K562 (cell line): ENCODE data around the gene ACADVL. TPM values are rescaled to one million over a fixed set of nuclear protein-coding genes. Genes with fewer than 3 reads are reported as not detected.

Source experiments
- ATAC-seq: fragments of 200-7000 bp; cut with Tn5 transposase; 3 replicates; pipeline ENCODE4 v1.9.1; 2020; ENCODE audit warnings: moderate library complexity
- BruUV-seq: library from RNA; stranded (reverse); fragments of 400-500 nt; replicated peaks from 2 replicates; lab custom pipeline; 2021; lab: Mats Ljungman, UMichigan
- CTCF ChIA-PET: fragments of 300-600 bp; formaldehyde crosslinking; extraction: SDS; loops from one replicate; lab custom pipeline; 2021; ENCODE audit warnings: low intra/inter-chr PET ratio; lab: Yijun Ruan, JAX
- POLR2A ChIA-PET: fragments of 300-600, 350-650 bp; sonication (Branson Sonifier 250); formaldehyde crosslinking; extraction: SDS; loops from one replicate; lab custom pipeline; 2021; ENCODE audit warnings: antibody characterized with exemption, inconsistent platforms; lab: Yijun Ruan, JAX
- DNase-seq, 4 experiments: peaks; one replicate each; pipeline versions ENCODE4 v3.0.0 to v3.0.0-alpha.2; 2011 to 2018; ENCODE audit warnings: low spot score in 3 of 4, mixed read lengths in 3 of 4; ENCODE audit errors: extremely low read depth in 1 of 4
- FAIRE-seq: peaks from 2 replicates; lab custom pipeline; 2011; peaks lifted over from hg19 to GRCh38; lab: Jason Lieb, UNC
- H2AFZ ChIP-seq: 2 replicates; pipeline ENCODE4 v1.6.0; 2011; ENCODE audit warnings: low read depth, low read length, control low read depth, inconsistent platforms
- H3K27ac ChIP-seq: fragments of 200-600 bp; 3 replicates; pipeline ENCODE4 v1.8.0; 2011; ENCODE audit warnings: low read depth, mild to moderate bottlenecking, control low read depth, inconsistent platforms, low read length, moderate library complexity, mixed read lengths; ENCODE audit errors: extremely low read depth
- H3K27me3 ChIP-seq, 2 experiments: fragments of 300-600 bp in 1 of 2; 2 replicates in 1 of 2; 3 replicates in 1 of 2; pipeline versions ENCODE4 v1.6.0 to v1.8.0; 2011; ENCODE audit warnings: inconsistent platforms in 2 of 2, low read length in 2 of 2, mild to moderate bottlenecking in 1 of 2, mixed read lengths in 1 of 2, moderate library complexity in 1 of 2; ENCODE audit not compliant: control insufficient read depth in 2 of 2, insufficient read depth in 2 of 2
- H3K36me3 ChIP-seq: fragments of 300-600 bp; 3 replicates; pipeline ENCODE4 v1.8.0; 2011; ENCODE audit warnings: mild to moderate bottlenecking, low read length, inconsistent platforms; ENCODE audit not compliant: control insufficient read depth, insufficient read depth
- H3K4me1 ChIP-seq, 2 experiments: fragments of 200-600 bp in 1 of 2; replicated peaks in 1 of 2; 2 replicates in 1 of 2; 3 replicates in 1 of 2; pipeline versions ENCODE4 v1.5.1 to v1.8.0; 2011; ENCODE audit warnings: inconsistent platforms in 2 of 2, low read length in 2 of 2, mild to moderate bottlenecking in 1 of 2, mixed read lengths in 1 of 2, moderate library complexity in 1 of 2; ENCODE audit not compliant: control insufficient read depth in 2 of 2, insufficient read depth in 2 of 2
- H3K4me2 ChIP-seq: 2 replicates; pipeline ENCODE4 v1.6.1; 2011; ENCODE audit warnings: low read length, control low read depth, inconsistent platforms, mixed read lengths; ENCODE audit not compliant: insufficient read depth
- H3K4me3 ChIP-seq: fragments of 200-600 bp; sonication (generic), shearing (Covaris generic); 2 replicates; pipeline ENCODE4 v1.5.1; 2016; ENCODE audit warnings: control low read depth, inconsistent platforms
- H3K79me2 ChIP-seq: fragments of 200-600 bp; 3 replicates; pipeline ENCODE4 v1.8.0; 2011; ENCODE audit warnings: low read length, inconsistent platforms; ENCODE audit not compliant: control insufficient read depth, insufficient read depth
- H3K9ac ChIP-seq, 2 experiments: 2 replicates each; pipeline versions ENCODE4 v1.6.0 to v1.6.1; 2011; ENCODE audit warnings: low read depth in 2 of 2, low read length in 2 of 2, control low read depth in 1 of 2, inconsistent platforms in 1 of 2, mild to moderate bottlenecking in 1 of 2, mixed read lengths in 1 of 2; ENCODE audit not compliant: insufficient read depth in 1 of 2
- H3K9me1 ChIP-seq: one replicate; pipeline ENCODE4 v1.6.0; 2011; ENCODE audit warnings: inconsistent platforms, mild to moderate bottlenecking, low read length, moderate library complexity; ENCODE audit not compliant: control insufficient read depth, insufficient read depth
- H3K9me3 ChIP-seq: replicated peaks from 2 replicates; pipeline ENCODE4 v1.5.1; 2011; ENCODE audit warnings: low read depth, low read length, inconsistent platforms; ENCODE audit not compliant: control insufficient read depth, insufficient read depth
- H4K20me1 ChIP-seq: replicated peaks from 2 replicates; pipeline ENCODE4 v1.6.1; 2011; ENCODE audit warnings: low read length, inconsistent platforms, mixed read lengths; ENCODE audit not compliant: control insufficient read depth, insufficient read depth
- CBFA2T2 ChIP-seq: fragments of 450-650 bp; conservative IDR thresholded peaks from 2 replicates; pipeline ENCODE4 v1.6.1; 2017; ENCODE audit warnings: mild to moderate bottlenecking
- CBX3 ChIP-seq, 2 experiments: IDR thresholded peaks; 1 replicate in 1 of 2; 2 replicates in 1 of 2; pipeline ENCODE4 v1.6.1; 2012; ENCODE audit warnings: inconsistent platforms in 2 of 2, low read length in 2 of 2, borderline replicate concordance in 1 of 2, control low read depth in 1 of 2
- ETV1 ChIP-seq: fragments of 450-650 bp; conservative IDR thresholded peaks from 2 replicates; pipeline ENCODE4 v1.6.1; 2016; ENCODE audit warnings: missing genetic modification characterization, control low read depth, low read depth, missing compliant biosample characterization
- MAFK ChIP-seq: IDR thresholded peaks from 2 replicates; pipeline ENCODE4 v1.6.1; 2011; ENCODE audit warnings: low read length, improper control_type of control experiment
- MEIS2 ChIP-seq: fragments of 450-650 bp; IDR thresholded peaks from 2 replicates; pipeline ENCODE4 v1.6.1; 2014; ENCODE audit warnings: mild to moderate bottlenecking; ENCODE audit not compliant: partially characterized antibody
- POLR3G ChIP-seq: IDR thresholded peaks from 2 replicates; pipeline ENCODE4 v1.6.1; 2011; ENCODE audit not compliant: insufficient read length, insufficient replicate concordance; ENCODE audit errors: extremely low read depth
- RBM25 ChIP-seq: fragments of 200-400 bp; formaldehyde crosslinking; IDR thresholded peaks from 2 replicates; pipeline ENCODE4 v1.6.1; 2018; ENCODE audit warnings: low read length, low read depth, moderate library complexity; ENCODE audit not compliant: severe bottlenecking
- SIN3B ChIP-seq: fragments of 450-650 bp; IDR thresholded peaks from 2 replicates; pipeline ENCODE4 v1.6.1; 2017; ENCODE audit warnings: low read depth, mild to moderate bottlenecking, moderate library complexity
- SRF ChIP-seq, 2 experiments: fragments of 250-450, 450-650 bp in 1 of 2; sonication (Bioruptor Pico) in 1 of 2; sonication (generic) in 1 of 2; formaldehyde crosslinking; IDR thresholded peaks; 2 replicates each; pipeline versions ENCODE4 v1.5.0 to v1.5.1; 2020 to 2022; ENCODE audit warnings: mild to moderate bottlenecking in 1 of 2, missing genetic modification reagents in 1 of 2
- ZNF695 ChIP-seq: fragments of 450-650 bp; formaldehyde crosslinking; IDR thresholded peaks from 2 replicates; pipeline ENCODE4 v1.4.0; 2020; ENCODE audit warnings: mild to moderate bottlenecking, moderate library complexity
- WGBS: fragments of 100-300 bp; shearing (Covaris generic); methylation state at CpG from one replicate; pipeline ENCODE4 v1.1.6; 2016; ENCODE audit warnings: low coverage, mixed read lengths; ENCODE audit not compliant: insufficient coverage; ENCODE audit errors: missing lambda C conversion rate; 5-methylcytosine and 5-hydroxymethylcytosine counted together
- in situ Hi-C: fragments of 300-500 bp; cut with MboI; formaldehyde crosslinking; loops from 4 replicates; pipeline ENCODE4 v1.15.0; 2018; ENCODE audit warnings: inconsistent platforms, mixed read lengths
- intact Hi-C: fragments of 100-400 bp; cut with micrococcal nuclease; formaldehyde crosslinking; loops from 2 replicates; pipeline ENCODE4 v1.14.2; 2022
- polyA plus RNA-seq, 8 experiments: library from polyadenylated mRNA; depleted of rRNA in 4 of 8; stranded (reverse) in 5 of 8; unstranded in 3 of 8; fragments of >200 nt; fragmentation: Nextera tagmentation in 2 of 8; fragmentation: Illumina TruSeq in 1 of 8; extraction: Ambion mirVana in 2 of 8; extraction: Trizol in 1 of 8; gene quantifications; 2 replicates each; pipeline versions ENCODE4 v1.2.1 to v1.2.3, GENCODE V29; 2011 to 2014; ENCODE audit warnings: inconsistent platforms in 1 of 8, missing spikeins in 1 of 8
- total RNA-seq, 7 experiments: library from RNA; depleted of rRNA in 6 of 7; stranded (reverse); fragments of >200 nt in 6 of 7; fragmentation: Illumina TruSeq in 2 of 7; extraction: Trizol in 2 of 7; gene quantifications; 2 replicates each; pipeline versions ENCODE4 v1.2.1 to v1.2.3, GENCODE V29; 2011 to 2021; ENCODE audit warnings: low replicate concordance in 1 of 7
- TF ChIP-seq, protein P1 (sequence below): fragments of 200-800 bp; sonication (Bioruptor generic); IDR thresholded peaks from 2 replicates; pipeline ENCODE4 v1.6.1; 2017; ENCODE audit warnings: missing genetic modification characterization, missing compliant biosample characterization
- TF ChIP-seq, protein P2 (sequence below): fragments of 450-650 bp; IDR thresholded peaks from 2 replicates; pipeline ENCODE4 v1.6.1; 2016
- TF ChIP-seq, protein P3 (sequence below): sonication (generic); IDR thresholded peaks from 2 replicates; pipeline ENCODE4 v1.6.1; 2016
- TF ChIP-seq, protein P4 (sequence below), 2 experiments: IDR thresholded peaks in 1 of 2; conservative IDR thresholded peaks in 1 of 2; 2 replicates each; pipeline ENCODE4 v1.6.1; 2016; ENCODE audit warnings: low read depth in 2 of 2, mild to moderate bottlenecking in 1 of 2, missing compliant biosample characterization in 1 of 2, missing genetic modification characterization in 1 of 2, moderate library complexity in 1 of 2

The ACADVL gene
- total and polyA plus RNA-seq, 9 of the 15 experiments (the other 6 are each of a cell fraction or from before 2014, with no cell fraction given) = 25.5 to 449 (median 214) TPM

DNA sequence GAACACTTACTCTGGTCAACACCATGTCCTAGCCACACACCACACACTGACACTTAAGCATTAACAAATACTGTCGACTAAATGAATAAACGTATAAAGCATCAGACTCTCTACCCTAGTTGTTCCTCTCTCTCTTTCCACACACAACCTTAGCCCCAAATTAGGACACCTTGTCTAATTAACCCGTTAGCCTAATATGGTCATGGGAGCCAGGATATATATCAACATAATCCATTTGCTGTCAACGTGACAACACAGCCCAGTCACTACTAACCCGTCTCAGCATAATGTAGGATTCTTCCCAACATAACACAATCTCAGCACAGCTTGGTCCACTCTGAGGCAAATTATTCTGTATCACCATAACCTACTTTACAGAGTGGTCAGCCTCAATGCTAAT, 12.4 kb downstream of the ACADVL start:
- BruUV-seq = TSS peak; percentile 17
- peaks cover 4% of the 10 kb centered on the region for H3K9me1 ChIP-seq
- ATAC-seq (no peak), DNase-seq (no peak), FAIRE-seq (peak; percentile 23)
- H3K9me3 ChIP-seq = no peaks in the 10 kb centered on the region
- H3K27ac ChIP-seq = peak overlapping the region; percentile 46; the same call in 2 of the 3 replicates
- peak overlapping the region; percentile 73 for H3K4me3 ChIP-seq
- 13% methylated on average over 5 of the region's 5 CpGs for WGBS
- in situ Hi-C loops = no loop called here
- peaks cover 7% of the 10 kb centered on the region for H4K20me1 ChIP-seq
- H3K9ac ChIP-seq = peak overlapping the region in 1 of 2 experiments; percentile 45; a peak in 3 of 4 replicates
- peaks cover 71% of the 10 kb centered on the region; the same call in 2 of the 3 replicates for H3K36me3 ChIP-seq
- intact Hi-C loops = no loop called here
- H3K79me2 ChIP-seq = peaks cover 66% of the 10 kb centered on the region
- no peak overlapping the region for H2AFZ ChIP-seq
- H3K27me3 ChIP-seq = no peaks in the 10 kb centered on the region
- peaks cover 25 to 30% of the 10 kb centered on the region in 2 experiments; a peak in 4 of 5 replicates for H3K4me1 ChIP-seq
- CTCF ChIA-PET = no interaction called here
- peak overlapping the region; percentile 81 for H3K4me2 ChIP-seq
- POLR2A ChIA-PET = interaction anchor here (6.6 kb wide), 1 partner anchor 10 kb away, joined by 73 read pairs; the partner anchor contains the start of genes ACADVL and DLG4
- TF ChIP-seq ZNF695 (CRISPR knock-in tag) (no peak), CBX3 (IDR thresholded peaks at IDR 0.05; ENCODE audit: borderline replicate concordance in 1 of 2, low read length in 2 of 2) (no peak), MEIS2 (peak; percentile 90), CBFA2T2 (no peak), POLR3G (no peak), ETV1 (tag) (no peak), SIN3B (no peak), RBM25 (no peak), MAFK (no peak), SRF (CRISPR knock-in tag; IDR thresholded peaks at IDR 0.05) (peak; percentile 80 to 97; a peak in 3 of 4 replicates)
- TF ChIP-seq, protein P1, sequence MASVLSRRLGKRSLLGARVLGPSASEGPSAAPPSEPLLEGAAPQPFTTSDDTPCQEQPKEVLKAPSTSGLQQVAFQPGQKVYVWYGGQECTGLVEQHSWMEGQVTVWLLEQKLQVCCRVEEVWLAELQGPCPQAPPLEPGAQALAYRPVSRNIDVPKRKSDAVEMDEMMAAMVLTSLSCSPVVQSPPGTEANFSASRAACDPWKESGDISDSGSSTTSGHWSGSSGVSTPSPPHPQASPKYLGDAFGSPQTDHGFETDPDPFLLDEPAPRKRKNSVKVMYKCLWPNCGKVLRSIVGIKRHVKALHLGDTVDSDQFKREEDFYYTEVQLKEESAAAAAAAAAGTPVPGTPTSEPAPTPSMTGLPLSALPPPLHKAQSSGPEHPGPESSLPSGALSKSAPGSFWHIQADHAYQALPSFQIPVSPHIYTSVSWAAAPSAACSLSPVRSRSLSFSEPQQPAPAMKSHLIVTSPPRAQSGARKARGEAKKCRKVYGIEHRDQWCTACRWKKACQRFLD (CRISPR knock-in tag) = 0 out of 2 replicates have a peak, but pooled peaks have one; percentile 15
- TF ChIP-seq, protein P2, sequence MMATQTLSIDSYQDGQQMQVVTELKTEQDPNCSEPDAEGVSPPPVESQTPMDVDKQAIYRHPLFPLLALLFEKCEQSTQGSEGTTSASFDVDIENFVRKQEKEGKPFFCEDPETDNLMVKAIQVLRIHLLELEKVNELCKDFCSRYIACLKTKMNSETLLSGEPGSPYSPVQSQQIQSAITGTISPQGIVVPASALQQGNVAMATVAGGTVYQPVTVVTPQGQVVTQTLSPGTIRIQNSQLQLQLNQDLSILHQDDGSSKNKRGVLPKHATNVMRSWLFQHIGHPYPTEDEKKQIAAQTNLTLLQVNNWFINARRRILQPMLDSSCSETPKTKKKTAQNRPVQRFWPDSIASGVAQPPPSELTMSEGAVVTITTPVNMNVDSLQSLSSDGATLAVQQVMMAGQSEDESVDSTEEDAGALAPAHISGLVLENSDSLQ = peak; percentile 68
- TF ChIP-seq, protein P3, sequence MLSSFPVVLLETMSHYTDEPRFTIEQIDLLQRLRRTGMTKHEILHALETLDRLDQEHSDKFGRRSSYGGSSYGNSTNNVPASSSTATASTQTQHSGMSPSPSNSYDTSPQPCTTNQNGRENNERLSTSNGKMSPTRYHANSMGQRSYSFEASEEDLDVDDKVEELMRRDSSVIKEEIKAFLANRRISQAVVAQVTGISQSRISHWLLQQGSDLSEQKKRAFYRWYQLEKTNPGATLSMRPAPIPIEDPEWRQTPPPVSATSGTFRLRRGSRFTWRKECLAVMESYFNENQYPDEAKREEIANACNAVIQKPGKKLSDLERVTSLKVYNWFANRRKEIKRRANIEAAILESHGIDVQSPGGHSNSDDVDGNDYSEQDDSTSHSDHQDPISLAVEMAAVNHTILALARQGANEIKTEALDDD = 0 out of 2 replicates have a peak, but pooled peaks have one; percentile 37
- TF ChIP-seq, protein P4, sequence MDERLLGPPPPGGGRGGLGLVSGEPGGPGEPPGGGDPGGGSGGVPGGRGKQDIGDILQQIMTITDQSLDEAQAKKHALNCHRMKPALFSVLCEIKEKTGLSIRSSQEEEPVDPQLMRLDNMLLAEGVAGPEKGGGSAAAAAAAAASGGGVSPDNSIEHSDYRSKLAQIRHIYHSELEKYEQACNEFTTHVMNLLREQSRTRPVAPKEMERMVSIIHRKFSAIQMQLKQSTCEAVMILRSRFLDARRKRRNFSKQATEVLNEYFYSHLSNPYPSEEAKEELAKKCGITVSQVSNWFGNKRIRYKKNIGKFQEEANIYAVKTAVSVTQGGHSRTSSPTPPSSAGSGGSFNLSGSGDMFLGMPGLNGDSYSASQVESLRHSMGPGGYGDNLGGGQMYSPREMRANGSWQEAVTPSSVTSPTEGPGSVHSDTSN (CRISPR knock-in tag; IDR thresholded peaks at IDR 0.05; ENCODE audit: low read depth) = no peak
- TF ChIP-seq, protein P4 (tag; conservative IDR thresholded peaks at IDR 0.05; ENCODE audit: low read depth) = peak; percentile 83
